ENCODE measurements around the gene PPP1R1B.

The PPP1R1B gene

DNA sequence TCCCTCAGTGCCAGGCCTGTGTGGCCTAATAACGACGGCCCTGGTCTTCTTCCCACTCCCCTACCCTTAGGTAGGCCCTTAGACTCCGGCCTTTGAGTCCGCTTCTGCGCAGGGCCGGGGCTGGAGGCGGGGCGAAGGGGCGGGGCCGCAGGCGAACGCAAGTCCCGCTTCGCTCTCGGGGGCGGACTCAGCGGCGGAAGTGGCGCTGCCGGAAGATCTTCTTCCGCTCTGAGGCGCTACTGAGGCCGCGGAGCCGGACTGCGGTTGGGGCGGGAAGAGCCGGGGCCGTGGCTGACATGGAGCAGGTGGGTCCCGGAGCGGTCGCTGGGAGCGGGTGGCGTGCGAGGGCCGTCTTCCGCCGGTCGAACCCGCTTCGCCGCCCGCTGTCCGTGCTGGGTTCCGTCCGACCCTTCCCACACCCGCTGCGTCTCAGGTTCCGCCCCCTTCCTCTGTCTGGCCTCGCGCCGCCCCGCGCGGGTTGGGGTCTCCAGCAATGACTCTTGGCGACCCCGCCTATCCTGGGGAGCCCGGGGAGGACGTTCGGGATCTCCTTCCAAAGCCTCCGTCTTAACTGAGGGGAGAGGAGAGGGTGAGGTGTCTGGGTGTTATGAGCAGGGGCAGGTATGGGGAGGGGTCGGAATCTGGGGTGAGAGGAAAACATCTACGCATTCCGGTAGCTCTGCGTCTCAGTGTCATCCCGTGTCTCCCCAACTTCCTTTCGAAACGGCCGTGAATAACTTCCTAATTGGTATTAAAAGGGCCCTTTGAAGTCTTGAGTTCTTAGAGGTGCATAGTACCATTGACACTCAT lies 10.4 kb downstream of the PPP1R1B start, which contains the start of gene STARD3:
Gene STARD3, plus strand, starts transcription at position 218 of the 810 bp plus-strand sequence. CDS start 16,388 bp downstream, outside the sequence.
- Histone ChIP-seq H3K4me1 (ENCODE audit: control insufficient read depth, insufficient read depth, low read length) (peaks cover 46% of the 10 kb centered on the region), H3K4me3 (ENCODE audit: low read length in 2 of 2) (peak within 1 kb of the TSS; percentile 81 to 97), H3K9ac (ENCODE audit: low read length in 2 of 2) (peak within 1 kb of the TSS; percentile 99), H3K9me3 (ENCODE audit: control insufficient read depth in 2 of 2, low read length in 2 of 2) (no peaks in the 10 kb centered on the region), H3K36me3 (ENCODE audit: control insufficient read depth in 2 of 2, insufficient read depth in 2 of 2, low read length in 2 of 2) (no peaks in the 10 kb centered on the region), H3K27me3 (ENCODE audit: control insufficient read depth in 1 of 2, insufficient read depth in 2 of 2, low read length in 2 of 2) (peaks cover 0 to 1% of the 10 kb centered on the region in 2 donors), H3K27ac (ENCODE audit: low read length) (peak within 1 kb of the TSS; percentile 77)

DNA sequence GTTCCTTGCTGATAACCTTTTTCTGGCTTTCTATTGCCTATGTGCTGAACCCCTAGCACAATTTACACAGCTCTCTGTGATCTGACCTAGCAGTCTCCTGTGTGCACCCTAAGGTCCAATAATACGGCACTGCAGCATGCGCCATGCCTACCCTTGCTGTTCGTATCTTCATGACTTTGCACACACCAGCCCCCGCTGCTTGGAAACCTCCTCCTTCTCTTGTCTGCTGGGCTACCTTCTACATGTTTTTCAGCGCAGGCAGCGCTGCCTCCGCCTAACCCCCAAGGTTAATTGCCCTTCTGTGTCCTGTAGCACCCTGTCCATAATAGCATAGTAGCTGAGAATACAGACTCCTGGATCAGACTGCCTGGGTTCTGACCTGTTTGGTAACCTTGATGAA lies 11.6 kb downstream of the PPP1R1B start:
- peaks cover 46% of the 10 kb centered on the region for H3K4me1 ChIP-seq (ENCODE audit: control insufficient read depth, insufficient read depth, low read length)
- H3K9me3 ChIP-seq (ENCODE audit: control insufficient read depth in 2 of 2, low read length in 2 of 2): no peaks in the 10 kb centered on the region
- H3K36me3 ChIP-seq (ENCODE audit: control insufficient read depth in 2 of 2, insufficient read depth in 2 of 2, low read length in 2 of 2): no peaks in the 10 kb centered on the region
- H3K27me3 ChIP-seq (ENCODE audit: control insufficient read depth in 1 of 2, insufficient read depth in 2 of 2, low read length in 2 of 2): no peaks in the 10 kb centered on the region
- H3K9ac ChIP-seq (ENCODE audit: low read length in 2 of 2): peak overlapping the region in 1 of 2 donors; percentile 99
- H3K27ac ChIP-seq (ENCODE audit: low read length): no peak overlapping the region
- peak overlapping the region; percentile 81 to 97 for H3K4me3 ChIP-seq (ENCODE audit: low read length in 2 of 2)

DNA sequence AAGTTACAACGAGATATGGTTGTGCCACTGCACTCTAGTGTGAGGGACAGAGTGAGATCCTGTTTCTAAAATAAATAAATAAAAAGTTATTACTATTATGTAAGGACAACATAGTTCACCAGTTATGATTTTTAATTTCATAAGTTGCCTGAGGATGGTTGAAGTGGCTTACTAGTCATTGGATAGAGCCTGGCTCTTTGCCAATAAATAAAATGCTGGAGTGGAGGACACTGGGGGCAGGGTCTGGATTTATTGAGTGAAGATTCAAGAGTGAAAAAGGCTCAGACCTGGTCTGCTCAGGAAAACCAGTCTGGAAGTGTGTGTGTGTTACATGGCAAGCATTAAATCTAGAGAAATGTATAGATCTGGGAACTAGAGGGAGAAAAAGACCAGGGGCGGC lies 12.3 kb downstream of the PPP1R1B start:
- H3K4me1 ChIP-seq (ENCODE audit: control insufficient read depth, insufficient read depth, low read length): peaks cover 40% of the 10 kb centered on the region
- H3K27me3 ChIP-seq (ENCODE audit: control insufficient read depth in 1 of 2, insufficient read depth in 2 of 2, low read length in 2 of 2): no peaks in the 10 kb centered on the region
- no peak overlapping the region for H3K9ac ChIP-seq (ENCODE audit: low read length in 2 of 2)
- H3K4me3 ChIP-seq (ENCODE audit: low read length in 2 of 2): no peak overlapping the region
- no peak overlapping the region for H3K27ac ChIP-seq (ENCODE audit: low read length)
- H3K9me3 ChIP-seq (ENCODE audit: control insufficient read depth in 2 of 2, low read length in 2 of 2): no peaks in the 10 kb centered on the region
- no peaks in the 10 kb centered on the region for H3K36me3 ChIP-seq (ENCODE audit: control insufficient read depth in 2 of 2, insufficient read depth in 2 of 2, low read length in 2 of 2)

DNA sequence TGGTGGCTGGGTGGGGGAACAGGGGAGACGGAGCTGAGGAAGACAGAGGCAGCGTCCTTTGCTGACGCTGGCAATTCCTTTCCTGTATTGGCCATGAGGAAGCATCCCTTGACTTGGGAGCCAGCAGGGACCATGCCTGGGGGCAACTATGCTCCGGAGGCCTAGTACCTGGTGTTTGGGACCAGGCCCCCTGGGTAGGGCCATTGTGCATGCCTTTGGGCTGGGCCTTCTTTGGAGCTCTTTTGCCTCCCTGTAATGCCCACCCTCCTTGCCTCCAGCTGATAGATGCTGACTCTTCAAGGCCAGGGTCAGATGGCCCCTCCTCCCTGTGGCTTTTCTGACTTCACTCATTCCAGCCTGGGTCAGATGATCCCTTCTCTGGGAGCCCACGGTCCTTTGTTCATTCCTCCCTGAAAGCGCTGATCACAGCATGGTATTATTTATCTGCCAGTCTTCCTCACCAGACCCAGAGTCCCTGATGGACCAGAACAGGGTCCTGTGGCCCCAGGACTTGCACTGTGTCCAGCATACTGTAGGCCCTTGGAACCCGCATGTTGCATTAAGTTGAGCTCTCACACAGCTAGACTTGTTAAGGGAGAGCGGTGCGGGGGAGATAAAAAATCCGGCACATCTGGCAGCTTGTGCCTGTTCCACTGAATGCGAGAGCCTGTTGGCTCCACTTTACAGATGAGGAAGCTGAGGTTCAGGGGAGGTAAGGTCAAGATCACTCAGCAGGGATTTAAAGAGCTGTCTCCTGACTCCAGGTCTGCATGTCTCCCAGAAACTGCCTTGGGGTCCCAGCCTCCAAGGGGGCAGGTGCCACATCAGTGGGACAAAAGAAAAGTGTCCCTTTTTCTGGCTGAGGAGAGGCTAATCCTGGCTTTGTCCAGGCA lies 13.1 kb downstream of the PPP1R1B start:
- Histone ChIP-seq H3K9me3 (ENCODE audit: control insufficient read depth in 2 of 2, low read length in 2 of 2) (no peaks in the 10 kb centered on the region), H3K4me3 (ENCODE audit: low read length in 2 of 2) (no peak overlapping the region), H3K4me1 (ENCODE audit: control insufficient read depth, insufficient read depth, low read length) (peaks cover 34% of the 10 kb centered on the region), H3K27me3 (ENCODE audit: control insufficient read depth in 1 of 2, insufficient read depth in 2 of 2, low read length in 2 of 2) (no peaks in the 10 kb centered on the region), H3K27ac (ENCODE audit: low read length) (no peak overlapping the region), H3K36me3 (ENCODE audit: control insufficient read depth in 2 of 2, insufficient read depth in 2 of 2, low read length in 2 of 2) (no peaks in the 10 kb centered on the region), H3K9ac (ENCODE audit: low read length in 2 of 2) (no peak overlapping the region)

DNA sequence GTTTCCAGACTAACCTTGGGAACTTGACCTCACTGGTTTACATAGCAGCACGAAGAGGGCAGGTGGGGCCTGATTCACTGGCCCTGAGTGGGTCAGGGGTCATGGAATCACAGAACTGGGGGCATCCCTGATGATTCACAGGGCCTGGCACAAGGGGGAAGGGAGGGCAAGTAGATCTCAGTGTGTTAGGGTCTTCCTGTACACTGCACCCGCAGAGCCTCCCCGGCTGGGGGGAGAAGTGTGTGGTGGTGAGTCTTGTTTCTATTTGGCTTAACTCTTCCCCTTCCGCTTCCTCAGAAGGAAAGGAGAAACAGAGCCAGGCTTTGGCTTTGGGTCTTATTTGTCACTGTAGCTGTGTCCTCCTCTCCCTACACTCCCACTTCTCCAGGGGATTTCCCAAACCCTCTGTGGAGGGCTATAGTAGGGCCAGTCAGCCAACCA lies 13.9 kb downstream of the PPP1R1B start:
- H3K36me3 ChIP-seq (ENCODE audit: control insufficient read depth in 2 of 2, insufficient read depth in 2 of 2, low read length in 2 of 2): no peaks in the 10 kb centered on the region
- H3K27ac ChIP-seq (ENCODE audit: low read length): no peak overlapping the region
- H3K4me1 ChIP-seq (ENCODE audit: control insufficient read depth, insufficient read depth, low read length): peaks cover 32% of the 10 kb centered on the region
- no peak overlapping the region for H3K4me3 ChIP-seq (ENCODE audit: low read length in 2 of 2)
- no peaks in the 10 kb centered on the region for H3K27me3 ChIP-seq (ENCODE audit: control insufficient read depth in 1 of 2, insufficient read depth in 2 of 2, low read length in 2 of 2)
- H3K9me3 ChIP-seq (ENCODE audit: control insufficient read depth in 2 of 2, low read length in 2 of 2): no peaks in the 10 kb centered on the region
- H3K9ac ChIP-seq (ENCODE audit: low read length in 2 of 2): no peak overlapping the region

DNA sequence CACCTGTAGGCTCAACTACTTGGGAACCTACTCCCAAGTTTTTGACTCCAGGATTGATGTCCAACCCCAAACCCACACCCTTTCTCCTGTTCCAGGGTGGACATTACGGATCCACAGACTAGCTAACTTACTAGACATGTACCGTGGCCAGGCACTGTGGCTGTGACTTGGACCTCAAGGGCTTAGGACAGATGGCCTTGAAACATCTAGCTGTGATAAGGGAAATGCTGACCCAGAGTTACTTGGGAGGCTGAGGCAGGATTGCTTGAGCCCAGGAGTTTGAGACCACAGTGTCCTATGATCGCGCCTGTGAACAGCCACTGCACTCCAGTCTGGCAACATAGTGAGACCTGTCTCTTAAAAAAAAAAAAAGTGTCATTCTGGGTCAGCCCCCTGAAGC lies 14.3 kb downstream of the PPP1R1B start:
- no peaks in the 10 kb centered on the region for H3K36me3 ChIP-seq (ENCODE audit: control insufficient read depth in 2 of 2, insufficient read depth in 2 of 2, low read length in 2 of 2)
- no peaks in the 10 kb centered on the region for H3K27me3 ChIP-seq (ENCODE audit: control insufficient read depth in 1 of 2, insufficient read depth in 2 of 2, low read length in 2 of 2)
- no peak overlapping the region for H3K4me3 ChIP-seq (ENCODE audit: low read length in 2 of 2)
- peaks cover 28% of the 10 kb centered on the region for H3K4me1 ChIP-seq (ENCODE audit: control insufficient read depth, insufficient read depth, low read length)
- no peak overlapping the region for H3K27ac ChIP-seq (ENCODE audit: low read length)
- no peak overlapping the region for H3K9ac ChIP-seq (ENCODE audit: low read length in 2 of 2)
- H3K9me3 ChIP-seq (ENCODE audit: control insufficient read depth in 2 of 2, low read length in 2 of 2): no peaks in the 10 kb centered on the region

DNA sequence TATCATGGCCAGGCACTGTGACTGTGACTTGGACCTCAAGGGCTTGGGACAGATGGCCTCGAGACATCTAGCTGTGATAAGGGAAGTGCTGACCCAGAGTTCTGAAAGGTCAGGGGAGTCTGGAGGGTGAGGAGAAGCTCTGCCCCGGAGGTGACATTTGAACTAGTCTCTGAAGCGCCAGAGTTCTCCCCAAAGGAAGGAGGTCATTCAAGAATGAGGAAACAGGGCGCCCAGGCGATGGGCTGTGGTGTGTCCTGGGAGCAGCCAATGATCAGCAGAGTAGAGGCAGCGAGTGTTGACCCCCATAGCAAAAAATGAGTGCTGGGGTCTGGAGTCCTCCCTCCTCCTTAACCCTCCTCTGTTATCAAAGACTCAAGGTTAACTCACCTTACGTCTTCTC lies 15.1 kb downstream of the PPP1R1B start:
- peaks cover 21% of the 10 kb centered on the region for H3K4me1 ChIP-seq (ENCODE audit: control insufficient read depth, insufficient read depth, low read length)
- no peak overlapping the region for H3K9ac ChIP-seq (ENCODE audit: low read length in 2 of 2)
- H3K36me3 ChIP-seq (ENCODE audit: control insufficient read depth in 2 of 2, insufficient read depth in 2 of 2, low read length in 2 of 2): no peaks in the 10 kb centered on the region
- no peaks in the 10 kb centered on the region for H3K9me3 ChIP-seq (ENCODE audit: control insufficient read depth in 2 of 2, low read length in 2 of 2)
- H3K4me3 ChIP-seq (ENCODE audit: low read length in 2 of 2): no peak overlapping the region
- H3K27ac ChIP-seq (ENCODE audit: low read length): no peak overlapping the region
- H3K27me3 ChIP-seq (ENCODE audit: control insufficient read depth in 1 of 2, insufficient read depth in 2 of 2, low read length in 2 of 2): no peaks in the 10 kb centered on the region

DNA sequence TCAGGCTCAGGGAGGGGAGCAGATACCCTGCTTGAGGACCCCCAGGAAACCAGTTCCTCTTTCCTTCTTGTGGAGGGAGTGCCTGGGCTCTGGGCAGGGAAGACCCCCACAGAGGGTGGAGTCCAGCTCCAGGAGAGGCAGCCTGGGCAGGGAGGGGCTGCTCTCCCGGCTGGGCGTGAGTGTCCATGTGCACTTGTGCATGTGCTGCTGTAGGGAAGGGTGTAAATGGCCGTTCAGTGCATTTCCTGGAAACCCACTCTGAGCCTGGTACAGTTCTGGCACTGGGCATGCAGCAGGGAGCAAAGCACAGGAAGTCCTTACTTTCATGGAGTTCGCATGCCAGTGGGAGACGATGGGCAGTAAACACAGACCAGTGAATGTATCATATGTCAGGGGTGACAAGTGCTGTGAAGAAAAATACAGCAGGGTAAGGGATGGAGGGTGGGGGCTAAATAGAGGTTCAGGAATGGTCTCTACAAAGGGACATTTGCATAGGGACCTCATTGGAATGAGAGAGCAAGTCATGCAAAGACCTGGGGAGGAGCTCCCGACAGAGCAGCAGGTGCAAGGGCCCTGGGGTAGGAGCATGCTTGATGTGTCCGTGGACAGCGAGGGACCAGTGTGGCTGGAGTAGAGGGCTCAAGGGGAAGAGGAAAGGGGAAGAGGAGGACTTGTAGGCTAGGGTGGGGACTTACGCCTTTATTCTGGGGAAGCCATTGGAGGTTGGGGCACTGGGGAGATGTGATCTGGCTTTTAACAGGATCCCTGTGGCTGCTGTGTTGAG lies 15.7 kb downstream of the PPP1R1B start:
- H3K4me1 ChIP-seq (ENCODE audit: control insufficient read depth, insufficient read depth, low read length): peaks cover 21% of the 10 kb centered on the region
- H3K36me3 ChIP-seq (ENCODE audit: control insufficient read depth in 2 of 2, insufficient read depth in 2 of 2, low read length in 2 of 2): no peaks in the 10 kb centered on the region
- no peaks in the 10 kb centered on the region for H3K27me3 ChIP-seq (ENCODE audit: control insufficient read depth in 1 of 2, insufficient read depth in 2 of 2, low read length in 2 of 2)
- no peak overlapping the region for H3K4me3 ChIP-seq (ENCODE audit: low read length in 2 of 2)
- no peak overlapping the region for H3K27ac ChIP-seq (ENCODE audit: low read length)
- H3K9ac ChIP-seq (ENCODE audit: low read length in 2 of 2): no peak overlapping the region
- no peaks in the 10 kb centered on the region for H3K9me3 ChIP-seq (ENCODE audit: control insufficient read depth in 2 of 2, low read length in 2 of 2)

DNA sequence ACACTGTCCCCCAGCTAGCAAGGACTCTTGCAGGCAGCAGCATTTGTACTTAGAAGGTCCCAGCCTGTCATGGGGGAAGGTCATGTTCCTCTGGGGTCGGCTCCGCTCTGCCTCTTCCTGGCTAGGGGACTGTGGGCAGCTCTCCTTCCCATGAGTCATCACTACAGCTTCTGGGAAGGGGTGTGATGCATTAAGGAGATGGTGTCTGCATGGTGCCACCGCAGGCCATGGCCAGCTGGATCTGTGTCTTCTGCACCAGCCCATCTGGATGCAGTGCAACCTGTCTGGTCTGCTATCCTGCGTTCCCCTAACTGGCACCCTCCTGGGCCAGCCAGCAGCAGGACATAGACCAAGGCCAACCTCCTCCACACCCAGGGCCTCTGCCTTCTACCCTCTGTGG lies 16.5 kb downstream of the PPP1R1B start:
- Histone ChIP-seq H3K4me3 (ENCODE audit: low read length in 2 of 2) (no peak overlapping the region), H3K4me1 (ENCODE audit: control insufficient read depth, insufficient read depth, low read length) (peaks cover 13% of the 10 kb centered on the region), H3K27ac (ENCODE audit: low read length) (no peak overlapping the region), H3K27me3 (ENCODE audit: control insufficient read depth in 1 of 2, insufficient read depth in 2 of 2, low read length in 2 of 2) (no peaks in the 10 kb centered on the region), H3K9ac (ENCODE audit: low read length in 2 of 2) (no peak overlapping the region), H3K9me3 (ENCODE audit: control insufficient read depth in 2 of 2, low read length in 2 of 2) (no peaks in the 10 kb centered on the region), H3K36me3 (ENCODE audit: control insufficient read depth in 2 of 2, insufficient read depth in 2 of 2, low read length in 2 of 2) (no peaks in the 10 kb centered on the region)

DNA sequence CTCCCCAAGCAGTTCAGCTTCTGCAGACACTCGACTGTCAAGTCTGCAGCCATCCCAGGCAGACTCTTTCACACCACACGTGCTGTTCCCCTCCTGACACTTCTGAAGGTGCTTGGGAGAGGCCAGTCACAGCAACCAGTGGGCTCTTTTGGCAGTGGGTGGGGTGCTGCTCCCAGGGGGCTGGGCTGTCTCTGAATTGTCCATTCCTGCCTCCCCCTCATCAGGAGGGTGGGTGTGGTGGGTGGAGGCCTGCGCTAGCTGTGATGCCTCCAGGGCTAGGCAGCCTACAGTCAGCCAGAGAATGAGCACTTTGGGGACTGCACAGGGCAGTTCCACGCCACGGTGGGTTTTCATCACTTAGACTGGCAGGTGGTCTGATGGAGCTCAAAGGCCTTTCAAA lies 20.5 kb downstream of the PPP1R1B start:
- H3K9ac ChIP-seq (ENCODE audit: low read length in 2 of 2): no peak overlapping the region

More for the DNA sequence above, 20.5 kb downstream of the PPP1R1B start:
- H3K4me3 ChIP-seq (ENCODE audit: low read length in 2 of 2): no peak overlapping the region
- H3K9me3 ChIP-seq (ENCODE audit: control insufficient read depth in 2 of 2, low read length in 2 of 2): no peaks in the 10 kb centered on the region
- H3K27ac ChIP-seq (ENCODE audit: low read length): no peak overlapping the region
- H3K27me3 ChIP-seq (ENCODE audit: control insufficient read depth in 1 of 2, insufficient read depth in 2 of 2, low read length in 2 of 2): no peaks in the 10 kb centered on the region
- H3K4me1 ChIP-seq (ENCODE audit: control insufficient read depth, insufficient read depth, low read length): peaks cover 3% of the 10 kb centered on the region
- no peaks in the 10 kb centered on the region for H3K36me3 ChIP-seq (ENCODE audit: control insufficient read depth in 2 of 2, insufficient read depth in 2 of 2, low read length in 2 of 2)
